Fibroblast of skin of back (primary cell): Measurements from ENCODE around the gene SMO.
"Not testable (repeated sequence)": the region's sequence is repeated elsewhere in the genome, so short reads cannot be mapped to it uniquely, and the experiment has no call there.

ENCODE experiments used
- DNase-seq: peaks from one replicate; pipeline ENCODE4 v3.0.0-alpha.2; 2013

Gene SMO

DNA sequence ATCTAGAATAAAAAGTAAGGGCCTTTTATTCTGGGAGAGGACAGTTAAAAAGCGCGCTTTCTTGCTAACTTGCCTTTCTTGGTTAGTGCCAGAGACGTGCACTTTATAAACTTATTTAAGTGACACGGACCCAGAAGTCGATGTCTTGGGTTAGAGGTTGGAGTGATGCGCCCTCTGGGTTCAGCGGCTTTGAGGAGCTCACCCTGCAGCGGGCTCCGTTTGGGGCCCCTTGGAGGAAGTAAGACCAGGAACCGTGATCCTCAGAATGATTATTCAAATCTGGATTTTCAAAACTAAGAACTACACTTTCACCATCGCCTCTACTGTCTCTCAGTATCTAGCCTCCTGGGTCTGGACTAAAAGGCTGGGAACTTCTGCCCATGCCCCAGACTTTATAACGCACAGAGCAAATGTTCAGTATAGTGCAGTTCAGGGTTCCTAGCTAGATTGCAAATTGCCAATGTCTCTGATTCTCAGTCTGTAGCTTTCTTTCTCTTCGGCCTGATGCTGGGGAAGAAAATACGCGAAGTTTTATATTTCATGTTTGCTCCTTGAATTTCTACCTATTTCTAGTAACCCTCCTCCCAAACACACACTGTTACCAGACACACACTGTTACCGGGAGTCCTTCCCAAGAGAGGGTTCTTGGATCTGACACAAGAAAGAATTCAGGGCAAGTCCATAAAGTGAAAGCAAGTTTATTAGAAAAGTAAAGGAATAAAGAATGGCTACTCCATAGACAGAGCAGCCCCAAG lies 18.6 kb upstream of the SMO start:
- no peak for DNase-seq

GRCh38 chr7:129170441-129171021 lies 17.9 kb upstream of the SMO start:
- no peak for DNase-seq

DNA sequence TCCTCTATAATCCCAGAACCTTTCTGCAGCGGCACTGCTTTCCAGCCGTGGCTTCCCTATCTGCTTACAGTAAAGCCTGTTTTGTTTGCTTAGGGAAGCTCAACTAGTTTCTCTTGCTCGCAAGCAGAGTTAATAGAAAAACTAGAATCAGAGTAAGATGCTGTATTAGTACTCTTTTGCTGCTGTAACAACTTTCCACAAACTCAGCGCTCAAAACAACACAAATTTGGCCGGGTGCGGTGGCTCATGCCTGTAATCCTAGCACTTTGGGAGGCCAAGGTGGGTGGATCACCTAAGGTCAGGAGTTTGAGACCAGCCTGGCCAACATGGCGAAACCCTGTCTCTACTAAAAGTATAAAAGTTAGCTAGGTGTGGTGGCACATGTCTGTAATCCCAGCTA lies 14.6 kb upstream of the SMO start:
- not testable (repeated sequence) for DNase-seq

DNA sequence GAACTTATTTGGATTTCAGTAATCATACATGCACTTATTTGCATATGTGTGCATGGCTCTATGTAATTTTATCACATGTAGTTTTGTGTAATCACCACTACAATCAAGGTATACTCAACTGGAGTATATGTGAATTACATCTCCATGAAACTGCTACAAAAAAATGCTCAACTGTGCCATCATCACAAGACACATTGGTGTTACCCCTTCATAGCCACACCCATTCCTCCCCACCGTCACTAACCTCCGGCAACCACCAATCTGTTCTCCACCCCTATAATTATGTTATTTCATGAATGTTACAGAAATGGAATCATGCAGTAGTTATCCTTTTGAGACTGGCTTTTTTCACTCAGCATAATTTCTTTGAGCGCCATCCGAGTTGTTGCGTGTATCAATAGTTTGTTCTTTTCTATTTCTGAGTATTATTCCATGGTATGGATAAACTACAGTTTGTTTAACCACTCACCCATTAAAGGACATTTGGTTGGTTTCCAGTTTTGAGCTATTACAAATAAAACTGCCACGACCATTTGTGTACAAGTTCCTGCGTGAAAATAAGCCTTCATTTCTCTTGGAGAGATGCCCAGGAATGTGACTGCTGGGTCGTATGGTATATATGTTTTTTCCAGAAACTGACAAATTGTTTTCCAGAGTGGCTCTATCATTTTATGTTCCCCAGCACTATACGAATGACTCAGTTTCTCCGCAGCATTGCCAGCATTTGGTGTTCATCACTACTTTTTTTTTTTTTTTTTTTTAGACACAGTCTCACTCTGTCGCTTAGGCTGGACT lies 11.3 kb upstream of the SMO start:
- peak; percentile 12 for DNase-seq

DNA sequence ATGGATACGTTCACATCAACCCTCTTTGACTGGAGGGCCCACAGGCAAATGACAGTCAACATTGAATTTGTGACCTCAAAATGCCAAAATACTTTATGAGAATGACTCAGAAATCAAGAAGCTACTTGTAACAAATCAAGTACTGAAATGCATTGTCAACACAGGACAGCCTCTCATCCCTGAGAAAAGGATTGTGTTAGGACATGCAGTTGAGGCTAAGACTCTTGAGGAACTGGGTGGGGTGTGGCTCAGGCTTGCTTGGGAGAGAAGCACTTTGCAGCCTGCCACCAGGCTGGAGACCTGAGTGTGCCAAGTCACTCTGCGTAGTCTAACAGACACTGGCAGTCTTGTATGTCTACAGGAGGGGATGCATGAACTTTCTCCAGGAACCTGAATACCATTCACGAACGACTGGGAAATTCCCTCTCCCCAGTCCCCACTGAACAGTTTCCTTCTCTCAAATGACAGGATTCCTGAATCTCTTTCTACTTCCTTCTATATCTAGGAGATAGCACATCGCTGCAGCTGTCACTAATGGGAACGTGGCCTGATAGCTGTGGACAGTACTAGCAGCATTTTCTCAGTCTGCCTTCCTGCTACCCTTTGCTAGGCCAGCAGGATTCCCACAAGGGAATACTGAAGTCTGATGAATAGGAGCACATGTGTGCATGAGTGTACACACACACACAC lies 3.3 kb upstream of the SMO start:
- DNase-seq, result peak; percentile 10

GRCh38 chr7:129186749-129187260 lies 1.6 kb upstream of the SMO start:
- no peak for DNase-seq

- no peak for DNase-seq
These were observed 607 bp upstream of the SMO start for GRCh38 chr7:129187681-129188371.

- peak; percentile 27 for DNase-seq
These were observed 643 bp downstream of the SMO start for GRCh38 chr7:129188892-129189660.

- DNase-seq, result no peak
These were observed 1.4 kb downstream of the SMO start for GRCh38 chr7:129189661-129190310.

- no peak for DNase-seq
These were observed 2.8 kb downstream of the SMO start for GRCh38 chr7:129191272-129191671.

- no peak for DNase-seq
These were observed 5.5 kb downstream of the SMO start for GRCh38 chr7:129193892-129194291.

DNA sequence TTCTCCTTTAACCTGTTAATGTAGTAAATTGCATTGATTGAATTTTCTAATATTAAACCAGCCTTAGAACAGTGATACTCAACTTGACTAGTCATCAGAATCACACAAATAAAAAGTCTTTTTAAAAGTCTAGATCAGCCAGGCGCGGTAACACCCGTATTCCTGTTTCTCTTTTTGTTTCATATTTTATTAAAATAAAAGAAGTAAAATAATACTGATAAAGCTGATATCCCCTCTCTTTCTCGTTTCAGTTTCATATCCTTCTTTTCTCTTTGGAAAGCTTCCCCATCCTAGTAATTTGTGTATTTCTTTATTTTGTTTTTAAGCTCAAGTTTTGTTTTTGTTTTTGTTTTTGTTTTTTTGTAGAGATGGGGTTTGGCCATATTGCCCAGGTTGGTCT lies 9.3 kb downstream of the SMO start:
- DNase-seq, result no peak

DNA sequence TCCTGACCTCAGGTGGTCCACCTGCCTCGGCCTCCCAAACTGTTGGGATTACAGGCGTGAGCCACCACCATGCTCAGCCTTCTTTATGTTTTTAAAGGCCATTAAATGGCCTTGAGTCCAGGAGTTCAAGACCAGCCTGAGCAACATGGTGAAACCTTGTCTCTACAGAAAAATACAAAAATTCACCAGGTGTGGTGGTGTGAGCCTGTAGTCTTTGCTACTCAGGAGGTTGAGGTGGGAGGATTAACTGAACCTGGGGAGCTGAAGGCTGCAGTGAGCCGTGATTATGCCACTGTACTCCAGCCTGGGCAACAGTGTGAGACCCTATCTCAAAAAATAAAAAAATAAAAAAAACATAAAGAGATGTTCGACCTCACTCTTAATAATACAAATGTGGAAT lies 11.0 kb downstream of the SMO start:
- no peak for DNase-seq

DNA sequence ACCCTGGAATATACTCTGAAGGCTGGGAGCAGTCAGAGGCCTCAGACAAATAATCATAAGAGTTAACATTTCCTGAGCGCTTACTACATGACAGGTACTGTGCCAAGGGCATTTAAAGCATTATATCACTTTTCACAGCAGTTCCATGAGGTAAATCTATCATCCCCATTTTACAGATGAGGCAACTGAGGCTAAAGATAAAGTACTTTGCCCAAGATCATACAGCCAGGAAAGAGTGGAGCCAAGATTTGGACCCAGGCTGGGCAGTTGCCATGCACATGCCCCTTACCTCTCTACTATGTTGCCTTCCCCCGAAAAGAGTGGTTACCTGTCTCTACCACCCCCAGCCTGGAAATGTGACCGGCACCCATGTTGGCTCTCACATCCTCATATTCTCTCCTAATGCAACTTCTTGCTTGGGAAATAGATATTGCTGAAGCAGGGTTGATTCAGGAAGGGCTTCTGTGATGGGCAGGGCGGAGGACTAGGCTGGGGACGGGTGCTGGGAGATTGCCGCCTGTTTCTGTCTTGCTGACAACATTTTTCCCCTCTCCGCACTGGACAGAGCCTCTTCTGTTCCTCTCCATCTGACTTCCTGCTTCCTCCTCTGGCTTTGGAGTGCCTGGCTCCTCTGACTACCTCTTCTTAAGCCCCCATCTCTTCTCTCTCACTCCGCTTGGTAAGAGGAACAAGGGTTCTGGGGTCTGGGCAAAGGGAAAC lies 13.8 kb downstream of the SMO start:
- no peak for DNase-seq

DNA sequence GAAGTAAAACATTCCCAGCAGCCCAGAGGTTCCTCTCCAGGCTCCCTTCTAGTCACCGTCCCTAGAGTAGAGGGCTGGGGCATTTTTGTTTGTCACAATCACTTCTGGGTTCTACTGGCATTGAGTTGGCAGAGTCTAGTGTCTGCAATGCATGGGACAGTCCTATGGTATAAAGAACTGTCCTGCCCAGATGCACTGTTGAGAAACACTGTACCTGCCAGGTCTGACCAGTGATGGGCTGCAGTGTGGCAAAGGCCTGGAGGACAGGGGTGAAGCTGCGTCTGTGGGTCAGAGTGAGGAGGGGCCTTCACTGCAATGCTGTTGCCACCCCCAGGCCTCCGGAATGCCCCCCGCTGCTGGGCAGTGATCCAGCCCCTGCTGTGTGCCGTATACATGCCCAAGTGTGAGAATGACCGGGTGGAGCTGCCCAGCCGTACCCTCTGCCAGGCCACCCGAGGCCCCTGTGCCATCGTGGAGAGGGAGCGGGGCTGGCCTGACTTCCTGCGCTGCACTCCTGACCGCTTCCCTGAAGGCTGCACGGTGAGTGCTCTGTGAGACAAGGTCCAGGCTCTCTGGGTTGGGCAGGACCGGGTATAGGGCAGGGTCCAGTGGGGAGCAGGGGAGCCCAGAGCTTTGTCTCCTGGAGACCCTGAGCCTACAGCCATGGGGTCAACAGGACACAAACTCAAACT lies 14.8 kb downstream of the SMO start:
- DNase-seq, result no peak

- DNase-seq, result no peak
These were observed 16.8 kb downstream of the SMO start for GRCh38 chr7:129205126-129205818.

DNA sequence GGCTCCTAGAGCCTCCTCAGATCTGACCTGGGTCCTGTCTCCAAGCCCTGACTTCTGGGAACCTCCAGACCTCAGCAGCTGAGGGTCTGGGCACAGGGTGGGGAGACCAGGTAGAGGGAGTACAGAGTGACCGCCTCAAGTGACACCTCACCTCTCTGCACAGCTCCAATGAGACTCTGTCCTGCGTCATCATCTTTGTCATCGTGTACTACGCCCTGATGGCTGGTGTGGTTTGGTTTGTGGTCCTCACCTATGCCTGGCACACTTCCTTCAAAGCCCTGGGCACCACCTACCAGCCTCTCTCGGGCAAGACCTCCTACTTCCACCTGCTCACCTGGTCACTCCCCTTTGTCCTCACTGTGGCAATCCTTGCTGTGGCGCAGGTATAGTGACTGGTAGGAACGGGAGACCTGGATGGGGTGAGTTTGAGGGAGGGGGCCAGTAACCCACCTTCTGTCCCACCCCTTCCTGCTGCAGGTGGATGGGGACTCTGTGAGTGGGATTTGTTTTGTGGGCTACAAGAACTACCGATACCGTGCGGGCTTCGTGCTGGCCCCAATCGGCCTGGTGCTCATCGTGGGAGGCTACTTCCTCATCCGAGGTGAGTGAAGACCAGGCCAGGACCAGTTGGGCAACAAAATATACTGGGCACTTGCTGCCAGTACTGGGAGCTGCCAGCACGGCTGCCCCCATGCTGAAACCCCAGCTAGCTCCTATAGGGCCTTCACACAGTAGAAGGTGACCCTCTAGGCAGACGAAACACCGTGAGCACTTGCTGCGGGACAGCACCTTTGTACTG lies 17.8 kb downstream of the SMO start:
- no peak for DNase-seq

DNA sequence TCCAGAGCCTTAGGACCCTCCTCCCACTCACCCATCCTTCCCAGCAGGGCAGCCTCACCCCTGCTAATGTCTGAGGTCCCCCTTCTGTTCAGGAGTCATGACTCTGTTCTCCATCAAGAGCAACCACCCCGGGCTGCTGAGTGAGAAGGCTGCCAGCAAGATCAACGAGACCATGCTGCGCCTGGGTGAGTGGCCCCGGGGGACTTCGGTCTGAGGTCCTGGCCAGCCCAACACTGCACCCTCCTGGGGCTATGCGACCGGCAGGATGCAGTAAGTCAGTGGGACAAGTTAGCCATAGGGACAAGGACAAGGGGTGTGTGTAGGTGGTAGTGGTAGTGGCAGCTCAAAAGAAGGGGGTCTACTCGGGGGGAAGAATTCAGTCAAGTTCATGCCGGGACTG lies 20.2 kb downstream of the SMO start:
- DNase-seq, result no peak
